Gastroesophageal sphincter (tissue), 4 donors: ENCODE results near the gene RSRC2. TPM values are rescaled to one million over a fixed set of nuclear protein-coding genes. Genes with fewer than 3 reads are reported as not detected.
"Not testable (repeated sequence)": the region's sequence is repeated elsewhere in the genome, so short reads cannot be mapped to it uniquely, and the experiment has no call there.

ENCODE experiments used
- ATAC-seq: fragments of 150-250 bp; one replicate; pipeline ENCODE4 v1.9.1; 2016; ENCODE audit warnings: mild to moderate bottlenecking, moderate library complexity
- H3K27ac ChIP-seq, 4 donors: fragments of 200-600 bp; sonication (generic) in 3 of 4; 1 replicate in 3 of 4; 2 replicates in 1 of 4; pipeline ENCODE4 v1.5.1; 2016 to 2019
- H3K27me3 ChIP-seq: fragments of 200-600 bp; sonication (generic); one replicate; pipeline ENCODE4 v1.5.1; 2019
- H3K36me3 ChIP-seq, 2 donors: fragments of 200-600 bp; sonication (generic); one replicate each; pipeline ENCODE4 v1.5.1; 2019; ENCODE audit warnings: control low read depth in 1 of 2
- H3K4me1 ChIP-seq, 3 donors: fragments of 200-600 bp; sonication (generic); 1 replicate in 2 of 3; 2 replicates in 1 of 3; pipeline ENCODE4 v1.5.1; 2016 to 2019; ENCODE audit warnings: control low read depth in 2 of 3
- H3K4me3 ChIP-seq, 2 donors: fragments of 200-600 bp; sonication (generic); one replicate each; pipeline ENCODE4 v1.5.1; 2019; ENCODE audit warnings: mild to moderate bottlenecking in 1 of 2, moderate library complexity in 1 of 2
- H3K9me3 ChIP-seq, 3 donors: fragments of 200-600 bp; sonication (generic); one replicate each; pipeline ENCODE4 v1.5.1; 2017 to 2019; ENCODE audit warnings: control low read depth in 2 of 3
- CTCF ChIP-seq, 4 experiments: fragments of 200-600 bp in 2 of 4; fragments of 450-650 bp in 2 of 4; sonication (generic) in 1 of 4; IDR thresholded peaks; one replicate each; pipeline ENCODE4 v1.5.1; 2017 to 2019; ENCODE audit warnings: antibody characterized with exemption in 4 of 4, mild to moderate bottlenecking in 2 of 4, moderate library complexity in 2 of 4
- EP300 ChIP-seq: sonication (generic); formaldehyde crosslinking; IDR thresholded peaks from one replicate; pipeline ENCODE4 v1.6.1; 2017; ENCODE audit warnings: antibody characterized with exemption, mild to moderate bottlenecking
- POLR2A ChIP-seq, 2 donors: fragments of 450-650 bp; IDR thresholded peaks; one replicate each; pipeline ENCODE4 v1.6.1; 2017; ENCODE audit warnings: antibody characterized with exemption in 2 of 2, mild to moderate bottlenecking in 2 of 2, moderate library complexity in 1 of 2
- POLR2AphosphoS5 ChIP-seq: sonication (generic); formaldehyde crosslinking; IDR thresholded peaks from one replicate; pipeline ENCODE4 v1.6.1; 2017; ENCODE audit warnings: antibody characterized with exemption
- WGBS, 2 donors: methylation state at CpG; one replicate each; pipeline ENCODE4 v1.1.5; 2018; ENCODE audit warnings: low coverage in 1 of 2; 5-methylcytosine and 5-hydroxymethylcytosine counted together
- total RNA-seq, 4 donors: library from RNA; depleted of rRNA; stranded (reverse); fragments of >200 nt; gene quantifications; one replicate each; pipeline ENCODE4 v1.1.0, GENCODE V29; 2016

RSRC2 gene
- total RNA-seq, 4 donors from 2014 or later = 37.4 to 102 (median 72.0) TPM

- no peak overlapping the region for H3K27ac ChIP-seq
- H3K36me3 ChIP-seq = peaks cover 53 to 84% of the 10 kb centered on the region in 2 donors
- no peak for TF ChIP-seq EP300
- TF ChIP-seq POLR2AphosphoS5 = no peak
- TF ChIP-seq CTCF (IDR thresholded peaks at IDR 0.05) = no peak
- H3K4me1 ChIP-seq = peaks cover 18 to 51% (median 18%) of the 10 kb centered on the region in 3 donors
- WGBS, 2 donors = 92% methylated on average over 1 of the region's 1 CpG; no CpG with 5 or more reads in 1 of the 2 donors
- ATAC-seq = no peak
- H3K9me3 ChIP-seq = no peaks in the 10 kb centered on the region
- no peak overlapping the region for H3K4me3 ChIP-seq
- no peaks in the 10 kb centered on the region for H3K27me3 ChIP-seq
Observed at GRCh38 chr12:122518908-122519307, 7.8 kb downstream of the RSRC2 start.

- Histone ChIP-seq H3K27me3 (no peaks in the 10 kb centered on the region), H3K36me3 (peaks cover 55 to 95% of the 10 kb centered on the region in 2 donors), H3K4me3 (no peak overlapping the region), H3K4me1 (peaks cover 9 to 41% (median 9%) of the 10 kb centered on the region in 3 donors), H3K9me3 (no peaks in the 10 kb centered on the region), H3K27ac (no peak overlapping the region)
- ATAC-seq = no peak
- WGBS, 2 donors = 60 to 100% methylated on average over 1 of the region's 5 CpGs
- TF ChIP-seq CTCF (IDR thresholded peaks at IDR 0.05) (no peak), POLR2A (IDR thresholded peaks at IDR 0.05) (no peak), POLR2AphosphoS5 (no peak), EP300 (no peak)
Observed at GRCh38 chr12:122517877-122518276, 8.9 kb downstream of the RSRC2 start.

GRCh38 chr12:122516544-122517361 lies 10.0 kb downstream of the RSRC2 start:
- H3K4me3 ChIP-seq = no peak overlapping the region
- 78 to 84% methylated on average over 10 to 13 of the region's 13 CpGs for WGBS, 2 donors
- ATAC-seq = no peak
- no peak overlapping the region for H3K27ac ChIP-seq
- no peaks in the 10 kb centered on the region for H3K9me3 ChIP-seq
- H3K4me1 ChIP-seq = peaks cover 0 to 30% (median 4%) of the 10 kb centered on the region in 3 donors
- TF ChIP-seq CTCF (IDR thresholded peaks at IDR 0.05) (no peak), EP300 (no peak), POLR2A (IDR thresholded peaks at IDR 0.05) (no peak), POLR2AphosphoS5 (no peak)
- no peaks in the 10 kb centered on the region for H3K27me3 ChIP-seq
- peaks cover 53 to 100% of the 10 kb centered on the region in 2 donors for H3K36me3 ChIP-seq

- H3K4me1 ChIP-seq = peaks cover 0 to 16% (median 0%) of the 10 kb centered on the region in 3 donors
- H3K9me3 ChIP-seq = no peaks in the 10 kb centered on the region
- no peak for TF ChIP-seq EP300
- no peak for TF ChIP-seq POLR2A (IDR thresholded peaks at IDR 0.05)
- no peak for TF ChIP-seq POLR2AphosphoS5
- no peak for TF ChIP-seq CTCF (IDR thresholded peaks at IDR 0.05)
- 97 to 100% methylated on average over 1 to 2 of the region's 2 CpGs for WGBS, 2 donors
- H3K27me3 ChIP-seq = no peaks in the 10 kb centered on the region
- H3K36me3 ChIP-seq = peaks cover 38 to 100% of the 10 kb centered on the region in 2 donors
- H3K4me3 ChIP-seq = no peak overlapping the region
- no peak overlapping the region for H3K27ac ChIP-seq
- ATAC-seq = no peak
Observed at GRCh38 chr12:122515275-122515674, 11.5 kb downstream of the RSRC2 start.

GRCh38 chr12:122513660-122514059 lies 13.1 kb downstream of the RSRC2 start:
- H3K4me1 ChIP-seq = peaks cover 0 to 6% (median 0%) of the 10 kb centered on the region in 3 donors
- no peaks in the 10 kb centered on the region for H3K27me3 ChIP-seq
- peaks cover 25 to 100% of the 10 kb centered on the region in 2 donors for H3K36me3 ChIP-seq
- no peak for ATAC-seq
- no peak overlapping the region for H3K27ac ChIP-seq
- H3K9me3 ChIP-seq = no peaks in the 10 kb centered on the region
- TF ChIP-seq POLR2AphosphoS5 = no peak
- TF ChIP-seq CTCF (IDR thresholded peaks at IDR 0.05) = no peak
- TF ChIP-seq EP300 = no peak
- no peak for TF ChIP-seq POLR2A (IDR thresholded peaks at IDR 0.05)
- H3K4me3 ChIP-seq = no peak overlapping the region
- 80 to 83% methylated on average over 4 of the region's 4 CpGs for WGBS, 2 donors

GRCh38 chr12:122513028-122513427 lies 13.7 kb downstream of the RSRC2 start:
- H3K27me3 ChIP-seq, H3K9me3 ChIP-seq, H3K4me3 ChIP-seq, H3K27ac ChIP-seq, ATAC-seq, H3K4me1 ChIP-seq: not testable (repeated sequence)
- 82 to 83% methylated on average over 3 of the region's 3 CpGs for WGBS, 2 donors
- H3K36me3 ChIP-seq = peaks cover 25 to 100% of the 10 kb centered on the region in 2 donors
